WI38 (cell line): Measurements from ENCODE around the gene MEPCE.
"Not testable (repeated sequence)": the region's sequence is repeated elsewhere in the genome, so short reads cannot be mapped to it uniquely, and the experiment has no call there.

Source experiments
- H3K4me3 ChIP-seq: 2 replicates; pipeline ENCODE4 v1.5.1; 2011; ENCODE audit warnings: low read depth, mild to moderate bottlenecking, control low read depth, low read length
- TF ChIP-seq, protein P1 (sequence below): IDR thresholded peaks from 2 replicates; pipeline ENCODE4 v1.5.1; 2012; ENCODE audit warnings: low read depth, mild to moderate bottlenecking, control low read depth, low read length

The MEPCE gene

DNA sequence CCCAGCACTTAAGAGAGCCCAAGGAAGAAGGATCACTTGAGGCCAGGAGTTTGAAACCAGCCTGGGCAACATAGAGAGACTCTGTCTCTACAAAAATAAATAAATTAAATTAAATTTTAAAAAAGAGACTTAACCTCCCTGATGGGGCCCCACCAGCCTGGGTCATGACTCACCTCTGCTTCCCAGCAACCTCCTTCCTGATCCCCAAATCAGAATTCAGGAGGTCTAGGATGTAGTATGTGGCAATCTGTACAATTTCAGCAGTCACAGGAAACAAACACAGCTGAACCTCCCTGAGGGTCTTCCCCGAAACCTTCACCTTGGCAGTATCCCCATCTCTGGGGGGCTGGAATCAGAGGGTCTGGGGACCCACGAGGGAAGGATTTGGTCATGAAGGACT, 16.4 kb downstream of the MEPCE start:
- H3K4me3 ChIP-seq, result no peak overlapping the region
- TF ChIP-seq, protein P1, sequence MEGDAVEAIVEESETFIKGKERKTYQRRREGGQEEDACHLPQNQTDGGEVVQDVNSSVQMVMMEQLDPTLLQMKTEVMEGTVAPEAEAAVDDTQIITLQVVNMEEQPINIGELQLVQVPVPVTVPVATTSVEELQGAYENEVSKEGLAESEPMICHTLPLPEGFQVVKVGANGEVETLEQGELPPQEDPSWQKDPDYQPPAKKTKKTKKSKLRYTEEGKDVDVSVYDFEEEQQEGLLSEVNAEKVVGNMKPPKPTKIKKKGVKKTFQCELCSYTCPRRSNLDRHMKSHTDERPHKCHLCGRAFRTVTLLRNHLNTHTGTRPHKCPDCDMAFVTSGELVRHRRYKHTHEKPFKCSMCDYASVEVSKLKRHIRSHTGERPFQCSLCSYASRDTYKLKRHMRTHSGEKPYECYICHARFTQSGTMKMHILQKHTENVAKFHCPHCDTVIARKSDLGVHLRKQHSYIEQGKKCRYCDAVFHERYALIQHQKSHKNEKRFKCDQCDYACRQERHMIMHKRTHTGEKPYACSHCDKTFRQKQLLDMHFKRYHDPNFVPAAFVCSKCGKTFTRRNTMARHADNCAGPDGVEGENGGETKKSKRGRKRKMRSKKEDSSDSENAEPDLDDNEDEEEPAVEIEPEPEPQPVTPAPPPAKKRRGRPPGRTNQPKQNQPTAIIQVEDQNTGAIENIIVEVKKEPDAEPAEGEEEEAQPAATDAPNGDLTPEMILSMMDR, result no peak

DNA sequence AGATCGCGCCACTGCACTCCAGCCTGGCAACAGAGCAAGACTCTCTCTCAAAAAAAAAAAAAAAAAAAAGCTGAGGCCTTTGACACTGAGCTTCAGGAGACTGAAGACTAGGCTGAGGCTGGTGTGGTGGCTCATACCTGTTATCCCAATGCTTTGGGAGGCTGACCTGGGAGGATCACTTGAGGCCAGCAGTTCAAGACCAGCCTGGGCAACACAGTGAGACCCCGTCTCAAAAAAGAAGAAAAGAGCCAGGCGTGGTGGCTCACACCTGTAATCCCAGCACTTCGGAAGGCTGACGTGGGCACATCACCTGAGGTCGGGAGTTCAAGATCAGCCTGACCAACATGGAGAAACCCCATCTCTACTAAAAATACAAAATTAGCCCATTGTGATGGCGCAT, 17.7 kb downstream of the MEPCE start:
- not testable (repeated sequence) for H3K4me3 ChIP-seq

DNA sequence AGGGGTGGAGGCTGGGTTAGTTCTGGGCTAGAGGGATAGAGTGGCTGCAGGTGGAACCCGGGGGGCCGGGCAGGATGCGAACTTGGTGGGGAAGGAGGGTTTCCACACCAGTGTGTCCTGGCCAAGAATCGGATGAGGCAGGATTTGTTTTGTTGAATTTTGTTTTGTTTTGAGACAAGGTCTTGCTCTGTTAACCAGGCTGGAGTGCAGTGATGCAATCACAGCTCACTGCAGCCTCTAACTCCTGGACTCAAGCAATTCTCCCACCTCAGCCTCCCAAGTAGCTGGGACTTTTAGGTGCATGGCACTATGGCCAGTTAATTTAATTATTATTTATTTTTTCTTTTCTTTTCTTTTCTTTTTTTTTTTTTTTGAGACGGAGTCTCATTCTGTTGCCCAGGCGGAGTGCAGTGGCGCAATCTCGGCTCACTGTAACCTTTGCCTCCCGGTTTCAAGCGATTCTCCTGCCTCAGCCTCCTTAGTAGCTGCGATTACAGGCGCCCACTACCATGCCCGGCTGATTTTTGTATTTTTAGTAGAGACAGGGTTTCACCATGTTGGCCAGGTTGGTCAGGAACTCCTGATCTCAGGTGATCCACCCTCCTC, 19.7 kb downstream of the MEPCE start:
- H3K4me3 ChIP-seq, result no peak overlapping the region
- TF ChIP-seq, protein P1, result no peak

DNA sequence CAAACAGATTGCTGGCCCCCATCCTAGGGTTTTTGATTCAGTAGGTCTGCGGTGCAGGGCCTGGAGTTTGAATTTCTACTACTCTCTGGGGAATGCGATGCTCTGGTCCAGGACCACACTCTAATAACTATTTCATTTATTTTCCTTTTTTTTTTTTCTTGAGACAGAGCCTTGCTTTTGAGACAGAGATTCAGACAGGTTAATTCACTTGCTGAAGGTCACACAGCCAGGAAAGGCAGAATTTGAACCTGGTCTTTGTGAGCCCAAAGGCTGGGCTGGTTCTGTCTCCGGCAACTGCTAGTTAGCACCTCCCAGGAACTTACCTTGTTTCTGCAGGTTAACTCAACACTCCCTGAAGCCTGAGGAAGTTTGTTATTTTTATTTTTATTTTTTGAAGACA, 22.9 kb downstream of the MEPCE start:
- no peak overlapping the region for H3K4me3 ChIP-seq
- TF ChIP-seq, protein P1, result no peak

DNA sequence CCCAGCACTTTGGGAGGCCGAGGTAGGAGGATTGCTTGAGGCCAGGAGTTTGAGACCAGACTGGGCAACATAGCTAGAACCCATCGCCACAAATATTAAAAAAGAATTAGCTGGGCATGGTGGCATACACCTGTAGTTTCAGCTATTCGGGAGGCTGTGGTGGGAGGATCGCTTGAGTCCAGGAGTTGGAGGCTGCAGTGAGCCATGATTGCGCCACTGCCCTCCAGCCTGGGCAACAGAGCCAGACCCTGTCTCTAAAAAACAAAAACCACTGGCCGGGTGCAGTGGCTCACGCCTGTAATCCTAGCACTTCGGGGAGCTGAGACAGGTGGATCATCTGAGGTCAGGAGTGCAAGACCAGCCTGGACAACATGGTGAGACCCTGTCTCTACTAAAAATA, 24.2 kb downstream of the MEPCE start:
- H3K4me3 ChIP-seq, result not testable (repeated sequence)

DNA sequence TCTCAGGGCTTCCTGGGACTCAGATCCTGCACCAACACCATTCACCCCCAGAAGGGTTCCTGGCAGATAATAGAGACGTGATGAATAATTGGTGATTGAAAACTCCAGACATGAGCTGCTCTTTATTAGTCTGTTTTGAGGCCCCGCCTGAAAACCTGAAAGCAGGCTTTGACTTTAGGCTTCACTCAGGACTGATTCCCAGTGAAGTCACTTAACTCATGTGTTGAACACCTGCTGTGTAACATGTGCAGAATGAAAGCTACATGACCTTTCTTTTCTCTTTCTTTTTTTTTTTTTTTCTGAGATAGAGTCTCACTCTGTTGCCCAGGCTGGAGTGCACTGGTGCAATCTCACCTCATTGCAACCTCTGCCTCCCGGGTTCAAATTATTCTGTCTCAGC, 25.6 kb downstream of the MEPCE start:
- TF ChIP-seq, protein P1, result no peak
- no peak overlapping the region for H3K4me3 ChIP-seq

DNA sequence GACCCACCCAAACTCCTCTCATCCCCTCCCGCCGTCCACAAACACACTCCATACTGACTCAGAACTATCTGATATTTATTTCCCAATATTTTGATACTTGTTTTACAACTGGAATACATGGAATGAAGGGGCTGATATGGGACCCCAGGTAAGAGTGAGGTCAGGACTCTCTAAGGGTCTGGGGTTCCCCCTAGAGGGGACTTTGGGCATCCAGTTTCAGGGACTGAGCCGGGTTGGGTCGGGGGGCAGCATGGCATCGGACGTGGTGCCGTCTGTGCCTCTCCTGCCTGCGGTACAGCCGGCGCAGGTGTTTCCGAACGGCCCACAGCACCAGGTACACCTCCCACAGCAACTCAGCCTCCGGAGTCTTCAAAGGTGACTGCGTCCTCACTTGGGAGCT, 26.9 kb downstream of the MEPCE start:
- no peak overlapping the region for H3K4me3 ChIP-seq
- TF ChIP-seq, protein P1, result no peak

DNA sequence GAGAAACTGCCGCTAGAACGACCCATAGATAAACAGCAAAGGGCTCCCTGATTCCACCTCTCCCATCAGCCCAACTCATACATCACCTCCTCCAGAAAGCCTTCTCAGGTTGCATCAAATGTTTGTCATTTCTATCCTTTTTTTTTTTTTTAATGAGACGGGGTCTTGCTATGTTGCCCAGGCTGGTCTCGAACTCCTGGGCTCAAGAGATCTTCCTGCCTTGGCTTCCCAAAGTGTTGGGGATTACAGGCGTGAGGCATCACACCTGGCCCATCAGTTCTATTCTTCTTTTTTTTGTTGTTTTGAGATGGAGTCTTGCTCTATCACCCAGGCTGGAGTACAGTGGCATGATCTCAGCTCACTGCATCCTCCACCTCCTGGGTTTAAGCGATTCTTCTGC, 27.4 kb downstream of the MEPCE start:
- TF ChIP-seq, protein P1, result no peak
- no peak overlapping the region for H3K4me3 ChIP-seq
